Upper lobe of left lung (tissue), 4 donors: ENCODE results near the gene ZNF609.

Experiments
- EP300 ChIP-seq, 4 donors: sonication (generic); formaldehyde crosslinking; IDR thresholded peaks; one replicate each; pipeline ENCODE4 v1.5.1; 2017; ENCODE audit warnings: antibody characterized with exemption in 4 of 4, control low read depth in 2 of 4
- POLR2A ChIP-seq, 4 donors: fragments of 450-650 bp; IDR thresholded peaks; one replicate each; pipeline ENCODE4 v1.5.1; 2016 to 2017; ENCODE audit warnings: antibody characterized with exemption in 4 of 4, mild to moderate bottlenecking in 2 of 4
- POLR2AphosphoS5 ChIP-seq, 2 donors: sonication (generic); formaldehyde crosslinking; IDR thresholded peaks; one replicate each; pipeline ENCODE4 v1.5.1; 2017; ENCODE audit warnings: antibody characterized with exemption in 2 of 2
- TF ChIP-seq, protein P1 (sequence below), 6 experiments: fragments of 450-650 bp in 4 of 6; fragments of 200-600 bp in 2 of 6; sonication (generic) in 2 of 6; IDR thresholded peaks; one replicate each; pipeline ENCODE4 v1.5.1; 2016 to 2019; ENCODE audit warnings: antibody characterized with exemption in 6 of 6

DNA sequence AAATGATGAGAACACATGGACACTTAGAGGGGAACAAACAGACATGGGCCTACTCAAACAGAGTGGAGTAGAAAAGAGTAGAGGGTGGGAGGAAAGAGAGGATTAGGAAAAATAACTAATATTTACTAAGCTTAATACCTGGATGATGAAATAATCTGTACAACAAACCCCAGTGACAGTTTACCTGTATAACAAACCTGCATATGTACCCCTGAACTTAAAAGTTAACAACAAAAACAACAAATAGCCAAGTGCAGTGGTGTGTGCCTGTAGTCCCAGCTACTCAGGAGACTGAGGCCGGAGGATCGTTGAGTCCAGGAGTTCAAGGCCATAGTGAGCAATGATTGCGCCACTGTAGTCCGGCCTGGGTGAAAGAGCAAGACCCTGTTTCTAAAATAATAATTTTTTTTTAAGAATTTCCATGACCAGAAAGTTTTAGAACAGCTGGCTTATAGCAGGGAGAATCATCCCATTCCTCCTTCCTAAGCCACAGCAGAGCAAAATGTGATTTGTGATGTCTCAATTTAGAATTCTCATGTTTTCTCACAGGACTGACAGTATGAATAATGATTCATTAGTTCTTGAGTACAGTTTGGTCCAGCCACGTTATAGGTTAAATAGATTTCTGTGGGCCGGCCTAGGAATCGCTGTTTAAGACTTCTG lies 150.0 kb downstream of the ZNF609 start:
- TF ChIP-seq, protein P1, sequence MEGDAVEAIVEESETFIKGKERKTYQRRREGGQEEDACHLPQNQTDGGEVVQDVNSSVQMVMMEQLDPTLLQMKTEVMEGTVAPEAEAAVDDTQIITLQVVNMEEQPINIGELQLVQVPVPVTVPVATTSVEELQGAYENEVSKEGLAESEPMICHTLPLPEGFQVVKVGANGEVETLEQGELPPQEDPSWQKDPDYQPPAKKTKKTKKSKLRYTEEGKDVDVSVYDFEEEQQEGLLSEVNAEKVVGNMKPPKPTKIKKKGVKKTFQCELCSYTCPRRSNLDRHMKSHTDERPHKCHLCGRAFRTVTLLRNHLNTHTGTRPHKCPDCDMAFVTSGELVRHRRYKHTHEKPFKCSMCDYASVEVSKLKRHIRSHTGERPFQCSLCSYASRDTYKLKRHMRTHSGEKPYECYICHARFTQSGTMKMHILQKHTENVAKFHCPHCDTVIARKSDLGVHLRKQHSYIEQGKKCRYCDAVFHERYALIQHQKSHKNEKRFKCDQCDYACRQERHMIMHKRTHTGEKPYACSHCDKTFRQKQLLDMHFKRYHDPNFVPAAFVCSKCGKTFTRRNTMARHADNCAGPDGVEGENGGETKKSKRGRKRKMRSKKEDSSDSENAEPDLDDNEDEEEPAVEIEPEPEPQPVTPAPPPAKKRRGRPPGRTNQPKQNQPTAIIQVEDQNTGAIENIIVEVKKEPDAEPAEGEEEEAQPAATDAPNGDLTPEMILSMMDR (IDR thresholded peaks at IDR 0.05) = no peak
- TF ChIP-seq POLR2A (IDR thresholded peaks at IDR 0.05) (no peak), EP300 (IDR thresholded peaks at IDR 0.05) (no peak), POLR2AphosphoS5 (IDR thresholded peaks at IDR 0.05) (no peak)
